ENCODE data around the gene APPL1.
"Not testable (repeated sequence)": the region's sequence is repeated elsewhere in the genome, so short reads cannot be mapped to it uniquely, and the experiment has no call there.

Gene APPL1

GRCh38 chr3:57288403-57288802 lies 60.9 kb downstream of the APPL1 start:
- H3K4me3 Mint-ChIP-seq = no peak overlapping the region
- peaks cover 15% of the 10 kb centered on the region for H3K27me3 Mint-ChIP-seq (ENCODE audit: low read depth, poor library complexity)
- no peak for DNase-seq
- no peaks in the 10 kb centered on the region for H3K36me3 Mint-ChIP-seq (ENCODE audit: low read depth)
- H3K9me3 Mint-ChIP-seq = peaks cover 13% of the 10 kb centered on the region
- no peak overlapping the region for H3K27ac Mint-ChIP-seq
- H3K4me1 Mint-ChIP-seq = no peaks in the 10 kb centered on the region
- TF ChIP-seq CTCF (IDR thresholded peaks at IDR 0.05) = no peak

- TF ChIP-seq CTCF (IDR thresholded peaks at IDR 0.05) = no peak
- no peak within 1 kb of the TSS for H3K4me3 Mint-ChIP-seq
- peaks cover 3% of the 10 kb centered on the region for H3K9me3 Mint-ChIP-seq
- no peak for DNase-seq
- H3K4me1 Mint-ChIP-seq = no peaks in the 10 kb centered on the region
- H3K27ac Mint-ChIP-seq = no peak within 1 kb of the TSS
- peaks cover 11% of the 10 kb centered on the region for H3K27me3 Mint-ChIP-seq (ENCODE audit: low read depth, poor library complexity)
- H3K36me3 Mint-ChIP-seq (ENCODE audit: low read depth) = no peaks in the 10 kb centered on the region
Measured at GRCh38 chr3:57292159-57292896, 64.8 kb downstream of the APPL1 start, which contains the start of gene ASB14. Gene ASB14 (minus strand): TSS chr3:57292685. CDS start chr3:57292033, 652 bp downstream.

GRCh38 chr3:57292897-57293526 lies 65.5 kb downstream of the APPL1 start:
- DNase-seq = no peak
- Mint-ChIP-seq H3K27me3 (ENCODE audit: low read depth, poor library complexity) (peaks cover 15% of the 10 kb centered on the region), H3K36me3 (ENCODE audit: low read depth) (no peaks in the 10 kb centered on the region), H3K4me3 (no peak overlapping the region), H3K4me1 (no peaks in the 10 kb centered on the region), H3K9me3 (no peaks in the 10 kb centered on the region), H3K27ac (no peak overlapping the region)
- TF ChIP-seq CTCF (IDR thresholded peaks at IDR 0.05) = no peak

- Mint-ChIP-seq H3K4me1 (no peaks in the 10 kb centered on the region), H3K9me3 (no peaks in the 10 kb centered on the region), H3K36me3 (ENCODE audit: low read depth) (no peaks in the 10 kb centered on the region), H3K27me3 (ENCODE audit: low read depth, poor library complexity) (peaks cover 9% of the 10 kb centered on the region), H3K27ac (no peak overlapping the region), H3K4me3 (no peak overlapping the region)
- no peak for DNase-seq
- TF ChIP-seq CTCF (IDR thresholded peaks at IDR 0.05) = no peak
Measured at GRCh38 chr3:57298041-57298440, 70.5 kb downstream of the APPL1 start.

DNA sequence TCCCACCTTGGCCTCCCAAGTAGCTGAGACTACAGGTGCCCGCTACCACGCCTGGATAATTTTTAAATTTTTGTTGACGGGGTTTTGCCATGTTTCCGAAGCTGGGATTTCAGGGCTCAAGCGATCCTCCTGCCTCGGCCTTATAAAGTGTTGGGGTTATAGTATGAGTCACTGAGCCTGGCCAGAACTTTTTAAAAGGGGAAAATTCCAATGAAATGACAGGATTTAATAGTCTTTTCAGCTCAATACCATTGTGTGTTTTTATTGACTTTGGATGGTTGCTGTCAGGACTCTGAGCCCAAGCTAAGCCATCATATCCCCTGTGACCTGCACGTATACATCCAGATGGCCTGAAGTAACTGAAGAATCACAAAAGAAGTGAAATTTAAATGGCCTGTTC lies 76.0 kb downstream of the APPL1 start:
- H3K27me3 Mint-ChIP-seq (ENCODE audit: low read depth, poor library complexity); H3K36me3 Mint-ChIP-seq (ENCODE audit: low read depth); H3K27ac Mint-ChIP-seq; DNase-seq; H3K9me3 Mint-ChIP-seq; H3K4me3 Mint-ChIP-seq; H3K4me1 Mint-ChIP-seq: not testable (repeated sequence)

DNA sequence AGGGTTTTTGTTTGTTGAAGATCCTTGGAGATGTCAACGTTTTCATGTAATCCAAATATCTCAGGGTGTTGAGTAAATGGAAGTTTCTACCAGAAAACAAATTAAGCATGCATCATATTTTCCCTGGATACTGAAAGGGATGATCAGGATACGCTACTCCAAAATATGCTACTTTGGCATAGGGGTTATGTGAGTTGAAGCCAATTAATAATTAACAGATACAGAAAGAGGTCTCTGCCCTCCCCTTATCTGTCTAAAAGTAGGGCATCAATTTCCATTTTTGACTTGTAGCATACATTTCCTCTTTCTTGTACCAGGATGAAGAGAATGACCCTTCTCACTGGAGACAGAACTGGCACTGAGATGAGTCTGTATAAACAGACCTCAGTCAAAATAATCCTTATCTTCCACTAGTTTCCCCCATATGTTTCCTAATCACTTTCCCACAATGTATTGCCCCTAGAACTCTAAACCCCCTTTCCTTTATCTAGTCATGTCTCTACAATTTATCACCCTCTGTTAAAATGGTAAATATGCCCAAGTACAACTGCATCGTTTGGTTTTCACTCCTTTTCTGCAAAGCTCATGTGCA lies 82.3 kb downstream of the APPL1 start:
- Mint-ChIP-seq H3K4me1 (no peaks in the 10 kb centered on the region), H3K36me3 (ENCODE audit: low read depth) (no peaks in the 10 kb centered on the region), H3K27me3 (ENCODE audit: low read depth, poor library complexity) (no peaks in the 10 kb centered on the region), H3K27ac (no peak overlapping the region), H3K4me3 (no peak overlapping the region), H3K9me3 (no peaks in the 10 kb centered on the region)
- TF ChIP-seq CTCF (IDR thresholded peaks at IDR 0.05) = no peak
- no peak for DNase-seq
